Testis (tissue), 2 donors: Measurements from ENCODE around the gene C22orf23.

ENCODE experiments used
- CTCF ChIP-seq, 3 experiments: fragments of 450-650 bp in 2 of 3; fragments of 200-600 bp in 1 of 3; sonication (generic) in 1 of 3; IDR thresholded peaks; one replicate each; pipeline ENCODE4 v1.5.1; 2016 to 2019; ENCODE audit warnings: antibody characterized with exemption in 3 of 3, mild to moderate bottlenecking in 2 of 3, moderate library complexity in 1 of 3
- POLR2A ChIP-seq: fragments of 450-650 bp; IDR thresholded peaks from one replicate; pipeline ENCODE4 v1.6.1; 2017; ENCODE audit warnings: antibody characterized with exemption, mild to moderate bottlenecking, moderate library complexity

- peak; percentile 83 to 89 (median 86) for TF ChIP-seq CTCF (IDR thresholded peaks at IDR 0.05)
- TF ChIP-seq POLR2A = no peak
Observed at GRCh38 chr22:37933711-37934376, 19.6 kb downstream of the C22orf23 start.
